NCI-H1417 treated with DMSO at 0.1 percent for 48 hours (cell line): ENCODE results near the gene ADH4.
"Not testable (repeated sequence)": the region's sequence is repeated elsewhere in the genome, so short reads cannot be mapped to it uniquely, and the experiment has no call there.

Source experiments
- DNase-seq: peaks from one replicate; lab custom pipeline; 2025; lab: John Stamatoyannopoulos, UW

Gene ADH4

GRCh38 chr4:99134586-99134985, 9.5 kb downstream of the ADH4 start:
- no peak for DNase-seq

GRCh38 chr4:99131378-99131777, 12.7 kb downstream of the ADH4 start:
- no peak for DNase-seq

- DNase-seq: no peak
These were observed 17.7 kb downstream of the ADH4 start for GRCh38 chr4:99126376-99126775.

GRCh38 chr4:99121008-99121407, 23.1 kb downstream of the ADH4 start:
- no peak for DNase-seq

- DNase-seq: no peak
These were observed 23.6 kb downstream of the ADH4 start for GRCh38 chr4:99120501-99120900.

- DNase-seq: no peak
These were observed 26.0 kb downstream of the ADH4 start for GRCh38 chr4:99117876-99118693.

- DNase-seq: not testable (repeated sequence)
These were observed 26.8 kb downstream of the ADH4 start for GRCh38 chr4:99117122-99117841.

- DNase-seq: not testable (repeated sequence)
These were observed 34.8 kb downstream of the ADH4 start for GRCh38 chr4:99109286-99109685.

- no peak for DNase-seq
These were observed 39.9 kb downstream of the ADH4 start for GRCh38 chr4:99104153-99104552.

GRCh38 chr4:99103166-99103565, 40.9 kb downstream of the ADH4 start:
- no peak for DNase-seq

- no peak for DNase-seq
These were observed 41.5 kb downstream of the ADH4 start for GRCh38 chr4:99102634-99103033.

GRCh38 chr4:99100876-99101275, 43.2 kb downstream of the ADH4 start:
- DNase-seq: no peak

- DNase-seq: not testable (repeated sequence)
These were observed 44.3 kb downstream of the ADH4 start for GRCh38 chr4:99099814-99100213.

- DNase-seq: no peak
These were observed 44.8 kb downstream of the ADH4 start for GRCh38 chr4:99099311-99099710.

GRCh38 chr4:99091841-99092240, 52.3 kb downstream of the ADH4 start:
- not testable (repeated sequence) for DNase-seq

- no peak for DNase-seq
These were observed 52.9 kb downstream of the ADH4 start for GRCh38 chr4:99091216-99091575.

- DNase-seq: no peak
These were observed 53.4 kb downstream of the ADH4 start for GRCh38 chr4:99090481-99091215.

GRCh38 chr4:99088481-99089365, 55.4 kb downstream of the ADH4 start, which contains the start of gene ADH5:
TSS of gene ADH5 (minus strand) at chr4:99088788. CDS start at chr4:99088700, 88 bp downstream.
- peak; percentile 40 for DNase-seq

- no peak for DNase-seq
These were observed 56.1 kb downstream of the ADH4 start for GRCh38 chr4:99088023-99088449.

- no peak for DNase-seq
These were observed 59.5 kb downstream of the ADH4 start for GRCh38 chr4:99084595-99084994.

GRCh38 chr4:99082192-99082591, 61.9 kb downstream of the ADH4 start:
- no peak for DNase-seq

GRCh38 chr4:99080869-99081268, 63.2 kb downstream of the ADH4 start:
- not testable (repeated sequence) for DNase-seq
